Neural crest cell (in vitro differentiated cells): ENCODE results near the gene RADX. TPM values are rescaled to one million over a fixed set of nuclear protein-coding genes. Genes with fewer than 3 reads are reported as not detected.

ENCODE experiments used
- DNase-seq: peaks from one replicate; pipeline ENCODE4 v3.0.0; 2021; ENCODE audit warnings: low read depth, mixed read lengths, low spot score
- H3K27ac Mint-ChIP-seq: one replicate; pipeline ENCODE4 v1.8.0; 2021; ENCODE audit warnings: mild to moderate bottlenecking, mixed read lengths; ENCODE audit not compliant: unreplicated experiment
- H3K27me3 Mint-ChIP-seq: 2 replicates; pipeline ENCODE4 v1.8.0; 2021; ENCODE audit warnings: low read depth, mild to moderate bottlenecking, mixed read lengths
- H3K36me3 Mint-ChIP-seq: 2 replicates; pipeline ENCODE4 v1.8.0; 2021; ENCODE audit warnings: low read depth, mild to moderate bottlenecking, mixed read lengths
- H3K4me1 Mint-ChIP-seq: 2 replicates; pipeline ENCODE4 v1.8.0; 2021; ENCODE audit warnings: mixed read lengths
- H3K4me3 Mint-ChIP-seq: one replicate; pipeline ENCODE4 v1.8.0; 2021; ENCODE audit warnings: mild to moderate bottlenecking, mixed read lengths
- H3K9me3 Mint-ChIP-seq: 2 replicates; pipeline ENCODE4 v1.8.0; 2021; ENCODE audit warnings: mixed read lengths
- CTCF ChIP-seq: fragments of 200-600 bp; sonication (generic); conservative IDR thresholded peaks from 2 replicates; pipeline ENCODE4 v1.5.0; 2021; ENCODE audit warnings: antibody characterized with exemption, mild to moderate bottlenecking
- total RNA-seq: library from RNA; stranded (reverse); gene quantifications from 2 replicates; pipeline ENCODE4 v1.2.1, GENCODE V29; 2021

Gene RADX
- total RNA-seq, 1 donor from 2014 or later, result 19.9 TPM

- peaks cover 2% of the 10 kb centered on the region for H3K9me3 Mint-ChIP-seq
- no peaks in the 10 kb centered on the region for H3K27me3 Mint-ChIP-seq
- no peak overlapping the region for H3K4me3 Mint-ChIP-seq
- no peaks in the 10 kb centered on the region for H3K36me3 Mint-ChIP-seq
- DNase-seq, result no peak
- no peaks in the 10 kb centered on the region for H3K4me1 Mint-ChIP-seq
- TF ChIP-seq CTCF, result no peak
- H3K27ac Mint-ChIP-seq, result no peak overlapping the region
Measured at GRCh38 chrX:106692425-106693065, 80.8 kb downstream of the RADX start.

GRCh38 chrX:106696502-106696901, 84.7 kb downstream of the RADX start:
- Mint-ChIP-seq H3K27ac (no peak overlapping the region), H3K9me3 (peaks cover 7% of the 10 kb centered on the region), H3K27me3 (no peaks in the 10 kb centered on the region), H3K36me3 (no peaks in the 10 kb centered on the region), H3K4me3 (no peak overlapping the region), H3K4me1 (no peaks in the 10 kb centered on the region)
- DNase-seq, result no peak
- TF ChIP-seq CTCF, result no peak

DNA sequence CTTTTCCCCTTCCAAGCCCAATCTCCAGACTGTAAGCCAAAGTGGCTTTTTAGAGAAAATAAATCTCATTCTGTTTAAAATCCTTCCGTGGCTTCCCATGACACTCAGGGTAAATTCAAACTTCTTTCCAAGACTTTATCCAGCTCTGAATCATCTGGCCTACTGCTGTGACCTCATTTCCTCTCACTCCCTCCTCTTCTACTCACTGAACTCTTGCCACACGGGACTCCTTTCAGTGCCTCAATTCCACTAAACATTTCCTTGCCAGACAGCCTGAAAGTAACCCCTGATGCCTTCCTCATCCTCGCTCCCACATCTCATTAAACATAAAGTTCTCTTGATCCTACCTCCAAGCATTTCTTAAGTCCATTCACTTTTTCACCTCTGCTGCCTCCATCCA, 86.9 kb downstream of the RADX start:
- Mint-ChIP-seq H3K9me3 (peaks cover 7% of the 10 kb centered on the region), H3K27me3 (no peaks in the 10 kb centered on the region), H3K4me1 (no peaks in the 10 kb centered on the region), H3K4me3 (no peak overlapping the region), H3K27ac (no peak overlapping the region), H3K36me3 (peaks cover under 1% of the 10 kb centered on the region)
- DNase-seq, result no peak
- TF ChIP-seq CTCF, result no peak

- Mint-ChIP-seq H3K9me3 (peaks cover 10% of the 10 kb centered on the region), H3K27me3 (no peaks in the 10 kb centered on the region), H3K4me3 (no peak overlapping the region), H3K36me3 (peaks cover 2% of the 10 kb centered on the region), H3K4me1 (no peaks in the 10 kb centered on the region), H3K27ac (no peak overlapping the region)
- TF ChIP-seq CTCF, result no peak
- DNase-seq, result no peak
Measured at GRCh38 chrX:106702636-106703035, 90.9 kb downstream of the RADX start.

- Mint-ChIP-seq H3K4me3 (no peak overlapping the region), H3K36me3 (peaks cover 2% of the 10 kb centered on the region), H3K4me1 (peaks cover 4% of the 10 kb centered on the region), H3K27me3 (no peaks in the 10 kb centered on the region), H3K27ac (no peak overlapping the region), H3K9me3 (peaks cover 6% of the 10 kb centered on the region)
- no peak for DNase-seq
- no peak for TF ChIP-seq CTCF
Measured at GRCh38 chrX:106706466-106706865, 94.7 kb downstream of the RADX start.
